ENCODE results near the gene DDX1.

DNA sequence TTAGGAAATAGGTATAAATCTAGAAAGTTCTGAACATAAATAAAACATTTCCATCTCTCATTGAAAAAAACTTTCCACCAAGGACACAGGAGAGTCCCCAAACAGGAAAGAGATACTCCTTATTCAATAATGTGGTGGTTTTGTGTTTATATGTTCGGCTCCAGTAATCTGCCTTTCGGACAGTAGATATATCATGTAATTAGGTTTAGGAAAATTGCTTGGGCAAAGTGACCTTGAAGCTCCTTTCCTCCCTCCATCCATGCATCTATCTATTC is 69.6 kb downstream of the DDX1 start:
- TF ChIP-seq, protein P1, sequence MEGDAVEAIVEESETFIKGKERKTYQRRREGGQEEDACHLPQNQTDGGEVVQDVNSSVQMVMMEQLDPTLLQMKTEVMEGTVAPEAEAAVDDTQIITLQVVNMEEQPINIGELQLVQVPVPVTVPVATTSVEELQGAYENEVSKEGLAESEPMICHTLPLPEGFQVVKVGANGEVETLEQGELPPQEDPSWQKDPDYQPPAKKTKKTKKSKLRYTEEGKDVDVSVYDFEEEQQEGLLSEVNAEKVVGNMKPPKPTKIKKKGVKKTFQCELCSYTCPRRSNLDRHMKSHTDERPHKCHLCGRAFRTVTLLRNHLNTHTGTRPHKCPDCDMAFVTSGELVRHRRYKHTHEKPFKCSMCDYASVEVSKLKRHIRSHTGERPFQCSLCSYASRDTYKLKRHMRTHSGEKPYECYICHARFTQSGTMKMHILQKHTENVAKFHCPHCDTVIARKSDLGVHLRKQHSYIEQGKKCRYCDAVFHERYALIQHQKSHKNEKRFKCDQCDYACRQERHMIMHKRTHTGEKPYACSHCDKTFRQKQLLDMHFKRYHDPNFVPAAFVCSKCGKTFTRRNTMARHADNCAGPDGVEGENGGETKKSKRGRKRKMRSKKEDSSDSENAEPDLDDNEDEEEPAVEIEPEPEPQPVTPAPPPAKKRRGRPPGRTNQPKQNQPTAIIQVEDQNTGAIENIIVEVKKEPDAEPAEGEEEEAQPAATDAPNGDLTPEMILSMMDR (IDR thresholded peaks at IDR 0.05) = no peak
- TF ChIP-seq EZH2 (IDR thresholded peaks at IDR 0.05; ENCODE audit: borderline replicate concordance, insufficient read depth, low read depth, low read length, poor library complexity, severe bottlenecking) = no peak
